Measurements from ENCODE around the gene XRCC3.

- TF ChIP-seq, protein P1, sequence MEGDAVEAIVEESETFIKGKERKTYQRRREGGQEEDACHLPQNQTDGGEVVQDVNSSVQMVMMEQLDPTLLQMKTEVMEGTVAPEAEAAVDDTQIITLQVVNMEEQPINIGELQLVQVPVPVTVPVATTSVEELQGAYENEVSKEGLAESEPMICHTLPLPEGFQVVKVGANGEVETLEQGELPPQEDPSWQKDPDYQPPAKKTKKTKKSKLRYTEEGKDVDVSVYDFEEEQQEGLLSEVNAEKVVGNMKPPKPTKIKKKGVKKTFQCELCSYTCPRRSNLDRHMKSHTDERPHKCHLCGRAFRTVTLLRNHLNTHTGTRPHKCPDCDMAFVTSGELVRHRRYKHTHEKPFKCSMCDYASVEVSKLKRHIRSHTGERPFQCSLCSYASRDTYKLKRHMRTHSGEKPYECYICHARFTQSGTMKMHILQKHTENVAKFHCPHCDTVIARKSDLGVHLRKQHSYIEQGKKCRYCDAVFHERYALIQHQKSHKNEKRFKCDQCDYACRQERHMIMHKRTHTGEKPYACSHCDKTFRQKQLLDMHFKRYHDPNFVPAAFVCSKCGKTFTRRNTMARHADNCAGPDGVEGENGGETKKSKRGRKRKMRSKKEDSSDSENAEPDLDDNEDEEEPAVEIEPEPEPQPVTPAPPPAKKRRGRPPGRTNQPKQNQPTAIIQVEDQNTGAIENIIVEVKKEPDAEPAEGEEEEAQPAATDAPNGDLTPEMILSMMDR (IDR thresholded peaks at IDR 0.05; ENCODE audit: low read length) = no peak
- no peak for TF ChIP-seq EZH2 (IDR thresholded peaks at IDR 0.05; ENCODE audit: borderline replicate concordance, low read length)
Observed at GRCh38 chr14:103702095-103702494, 13.2 kb downstream of the XRCC3 start.
